SK-N-SH treated with all-trans-retinoic acid at 6 μM for 48 hours (cell line): ENCODE data around the gene KLC1.

Source experiments
- ATAC-seq: fragments of 200-7000 bp; cut with Tn5 transposase; 3 replicates; pipeline ENCODE4 v1.9.1; 2020; ENCODE audit warnings: mild to moderate bottlenecking, moderate library complexity
- ARNTL ChIP-seq: fragments of 450-650 bp; formaldehyde crosslinking; IDR thresholded peaks from 2 replicates; pipeline ENCODE4 v1.5.0; 2020; ENCODE audit warnings: low read depth, mild to moderate bottlenecking, moderate library complexity, borderline replicate concordance
- BACH2 ChIP-seq: fragments of 250-450 bp; sonication (Bioruptor Pico); IDR thresholded peaks from 2 replicates; pipeline ENCODE4 v1.9.0; 2021; ENCODE audit warnings: mild to moderate bottlenecking, borderline replicate concordance
- CREB5 ChIP-seq: fragments of 250-450 bp; sonication (Bioruptor Pico); IDR thresholded peaks from 2 replicates; pipeline ENCODE4 v1.5.1; 2020; ENCODE audit warnings: low read depth, mild to moderate bottlenecking, moderate library complexity
- CSRNP3 ChIP-seq: fragments of 250-450 bp; sonication (Bioruptor Pico); IDR thresholded peaks from 2 replicates; pipeline ENCODE4 v1.5.1; 2021; ENCODE audit warnings: mild to moderate bottlenecking, moderate library complexity
- ESRRG ChIP-seq: fragments of 250-450 bp; sonication (Bioruptor Pico); IDR thresholded peaks from 2 replicates; pipeline ENCODE4 v1.6.1; 2021; ENCODE audit warnings: mild to moderate bottlenecking
- GLIS3 ChIP-seq: fragments of 250-450 bp; sonication (Bioruptor Pico); IDR thresholded peaks from 2 replicates; pipeline ENCODE4 v1.5.0; 2020; ENCODE audit warnings: mild to moderate bottlenecking, moderate library complexity
- ISL1 ChIP-seq: fragments of 250-450 bp; sonication (Bioruptor Pico); IDR thresholded peaks from 2 replicates; pipeline ENCODE4 v2.1.2; 2022; ENCODE audit warnings: mild to moderate bottlenecking, moderate library complexity
- OSR1 ChIP-seq: fragments of 250-450 bp; sonication (Bioruptor Pico); IDR thresholded peaks from 2 replicates; pipeline ENCODE4 v1.8.0; 2022; ENCODE audit warnings: moderate library complexity, mild to moderate bottlenecking, inconsistent platforms
- PATZ1 ChIP-seq: fragments of 250-450 bp; sonication (Bioruptor Pico); IDR thresholded peaks from 2 replicates; pipeline ENCODE4 v1.8.0; 2020; ENCODE audit warnings: mild to moderate bottlenecking, moderate library complexity, borderline replicate concordance
- POU6F1 ChIP-seq: fragments of 250-450 bp; sonication (Bioruptor Pico); IDR thresholded peaks from 2 replicates; pipeline ENCODE4 v1.8.0; 2021; ENCODE audit warnings: low read depth, mild to moderate bottlenecking, moderate library complexity, borderline replicate concordance
- PPARA ChIP-seq: fragments of 250-450 bp; sonication (Bioruptor Pico); IDR thresholded peaks from 2 replicates; pipeline ENCODE4 v1.5.0; 2020; ENCODE audit warnings: mild to moderate bottlenecking, borderline replicate concordance
- RARB ChIP-seq: fragments of 250-450 bp; sonication (Bioruptor Pico); IDR thresholded peaks from 2 replicates; pipeline ENCODE4 v1.8.0; 2021; ENCODE audit warnings: mild to moderate bottlenecking, moderate library complexity
- SNAI2 ChIP-seq: fragments of 250-450 bp; sonication (Bioruptor Pico); IDR thresholded peaks from 2 replicates; pipeline ENCODE4 v1.5.0; 2020; ENCODE audit warnings: mild to moderate bottlenecking, moderate library complexity
- TOX ChIP-seq: fragments of 250-450 bp; sonication (Bioruptor Pico); IDR thresholded peaks from 2 replicates; pipeline ENCODE4 v1.8.0; 2021; ENCODE audit warnings: mild to moderate bottlenecking, moderate library complexity, borderline replicate concordance
- TSHZ2 ChIP-seq: fragments of 250-450 bp; sonication (Bioruptor Pico); IDR thresholded peaks from 2 replicates; pipeline ENCODE4 v1.5.0; 2020; ENCODE audit warnings: mild to moderate bottlenecking, moderate library complexity
- ZC3H10 ChIP-seq: fragments of 250-450 bp; sonication (Bioruptor Pico); IDR thresholded peaks from 2 replicates; pipeline ENCODE4 v1.5.1; 2021; ENCODE audit warnings: mild to moderate bottlenecking, moderate library complexity
- ZFP3 ChIP-seq: fragments of 250-450 bp; sonication (Bioruptor Pico); IDR thresholded peaks from 2 replicates; pipeline ENCODE4 v1.5.0; 2020; ENCODE audit warnings: mild to moderate bottlenecking, moderate library complexity
- ZNF565 ChIP-seq: fragments of 450-650 bp; formaldehyde crosslinking; conservative IDR thresholded peaks from 2 replicates; pipeline ENCODE4 v1.5.0; 2020; ENCODE audit warnings: low read depth, mild to moderate bottlenecking, moderate library complexity
- ZNF8 ChIP-seq: fragments of 450-650 bp; formaldehyde crosslinking; IDR thresholded peaks from 2 replicates; pipeline ENCODE4 v1.5.0; 2020; ENCODE audit warnings: mild to moderate bottlenecking, moderate library complexity

KLC1 gene

GRCh38 chr14:103621860-103622259 is 7.2 kb upstream of the KLC1 start (continued):
- TF ChIP-seq CREB5 (CRISPR knock-in tag) = no peak
- no peak for TF ChIP-seq PPARA (CRISPR knock-in tag)
- TF ChIP-seq ZC3H10 (CRISPR knock-in tag) = no peak
- no peak for TF ChIP-seq ESRRG (CRISPR knock-in tag)
- TF ChIP-seq ISL1 (CRISPR knock-in tag) = no peak
- no peak for TF ChIP-seq ZFP3 (CRISPR knock-in tag)
- TF ChIP-seq POU6F1 (CRISPR knock-in tag) = no peak

GRCh38 chr14:103623308-103623707 is 5.7 kb upstream of the KLC1 start:
- no peak for ATAC-seq
- TF ChIP-seq ARNTL (no peak), OSR1 (CRISPR knock-in tag) (no peak), PATZ1 (no peak), SNAI2 (CRISPR knock-in tag) (no peak), TSHZ2 (no peak), CSRNP3 (CRISPR knock-in tag) (no peak), ZNF8 (no peak), RARB (no peak), BACH2 (CRISPR knock-in tag) (no peak), GLIS3 (no peak), ZNF565 (CRISPR knock-in tag) (no peak), TOX (CRISPR knock-in tag) (no peak)

GRCh38 chr14:103623883-103624482 is 5.0 kb upstream of the KLC1 start:
- TF ChIP-seq BACH2 (CRISPR knock-in tag) (no peak), RARB (no peak), OSR1 (CRISPR knock-in tag) (no peak), CREB5 (CRISPR knock-in tag) (no peak), PPARA (CRISPR knock-in tag) (no peak), ESRRG (CRISPR knock-in tag) (no peak), ZFP3 (CRISPR knock-in tag) (no peak), ZNF8 (no peak), SNAI2 (CRISPR knock-in tag) (no peak), ISL1 (CRISPR knock-in tag) (no peak)
- no peak for ATAC-seq
